Measurements from ENCODE around the gene AP5M1. TPM values are rescaled to one million over a fixed set of nuclear protein-coding genes. Genes with fewer than 3 reads are reported as not detected.

Gene AP5M1
- total RNA-seq, 1 donor from 2014 or later = 36.9 TPM

DNA sequence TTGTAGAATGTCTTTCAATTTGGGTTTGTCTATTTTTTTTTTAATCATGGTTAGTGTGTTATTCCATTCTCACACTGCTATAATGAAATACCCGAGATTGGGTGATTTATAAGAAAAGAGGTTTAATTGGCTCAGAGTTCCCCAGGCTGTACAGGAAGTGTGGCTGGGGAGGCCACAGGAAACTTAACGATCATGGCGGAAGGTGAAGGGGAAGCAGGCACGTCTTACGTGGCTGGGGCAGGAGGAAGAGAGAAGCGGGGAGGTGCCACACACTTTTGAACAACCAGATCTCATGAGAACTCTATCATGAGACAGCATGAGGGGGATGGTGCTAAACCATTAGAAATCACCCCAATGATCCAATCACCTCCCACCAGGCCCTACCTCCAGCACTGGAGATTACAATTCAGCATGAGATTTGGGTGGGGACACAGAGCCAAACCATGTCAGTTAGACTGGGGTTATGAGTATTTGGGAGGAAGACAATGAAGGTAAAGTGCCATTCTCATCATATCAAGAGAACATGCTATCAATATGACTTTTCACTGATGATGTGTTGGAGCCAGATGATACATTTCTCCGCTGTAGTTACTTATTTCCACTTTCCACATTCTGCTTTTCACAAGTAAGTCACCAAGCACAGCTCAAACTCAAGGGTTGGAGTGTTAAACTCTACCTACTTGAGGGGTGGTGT, 45.8 kb downstream of the AP5M1 start:
- no peaks in the 10 kb centered on the region for H3K27me3 ChIP-seq (ENCODE audit: low read depth)
- no peaks in the 10 kb centered on the region for H3K4me1 ChIP-seq
- ATAC-seq (no peak), DNase-seq (no peak)
- H3K36me3 ChIP-seq = no peaks in the 10 kb centered on the region
- no peak overlapping the region for H3K27ac ChIP-seq
- intact Hi-C loops (cut with DNase I) = no loop called here
- H3K4me3 ChIP-seq = no peak overlapping the region
- TF ChIP-seq, protein P1, sequence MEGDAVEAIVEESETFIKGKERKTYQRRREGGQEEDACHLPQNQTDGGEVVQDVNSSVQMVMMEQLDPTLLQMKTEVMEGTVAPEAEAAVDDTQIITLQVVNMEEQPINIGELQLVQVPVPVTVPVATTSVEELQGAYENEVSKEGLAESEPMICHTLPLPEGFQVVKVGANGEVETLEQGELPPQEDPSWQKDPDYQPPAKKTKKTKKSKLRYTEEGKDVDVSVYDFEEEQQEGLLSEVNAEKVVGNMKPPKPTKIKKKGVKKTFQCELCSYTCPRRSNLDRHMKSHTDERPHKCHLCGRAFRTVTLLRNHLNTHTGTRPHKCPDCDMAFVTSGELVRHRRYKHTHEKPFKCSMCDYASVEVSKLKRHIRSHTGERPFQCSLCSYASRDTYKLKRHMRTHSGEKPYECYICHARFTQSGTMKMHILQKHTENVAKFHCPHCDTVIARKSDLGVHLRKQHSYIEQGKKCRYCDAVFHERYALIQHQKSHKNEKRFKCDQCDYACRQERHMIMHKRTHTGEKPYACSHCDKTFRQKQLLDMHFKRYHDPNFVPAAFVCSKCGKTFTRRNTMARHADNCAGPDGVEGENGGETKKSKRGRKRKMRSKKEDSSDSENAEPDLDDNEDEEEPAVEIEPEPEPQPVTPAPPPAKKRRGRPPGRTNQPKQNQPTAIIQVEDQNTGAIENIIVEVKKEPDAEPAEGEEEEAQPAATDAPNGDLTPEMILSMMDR (IDR thresholded peaks at IDR 0.05) = no peak
- H3K9me3 ChIP-seq = no peaks in the 10 kb centered on the region

DNA sequence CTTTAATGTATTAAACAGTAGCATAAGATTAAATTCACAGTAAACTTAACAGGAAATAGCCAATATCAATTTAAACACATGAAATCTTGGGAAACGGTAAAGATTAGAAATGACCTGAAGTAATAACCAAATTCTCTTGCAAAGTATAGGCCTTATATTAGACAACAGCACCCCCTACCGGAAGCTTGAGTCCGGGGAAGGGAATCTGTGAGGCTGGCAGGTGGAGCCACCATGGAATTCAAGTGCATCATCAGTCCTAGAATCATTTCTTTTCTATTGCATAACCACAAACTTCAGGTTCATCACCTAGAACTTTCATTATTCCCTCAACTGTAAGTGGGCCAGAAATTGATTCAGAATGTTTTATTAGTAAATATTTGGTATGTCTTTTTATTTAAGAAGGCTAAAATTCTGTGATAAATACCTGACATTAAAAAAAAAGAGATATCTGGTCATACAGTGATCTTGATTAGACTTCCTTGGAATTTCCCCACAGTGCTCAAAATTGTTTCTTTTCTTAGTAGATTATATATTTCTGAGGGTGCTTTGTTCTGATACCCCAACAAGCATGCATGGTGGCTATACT, 48.6 kb downstream of the AP5M1 start:
- intact Hi-C loops (cut with DNase I) = no loop called here
- TF ChIP-seq, protein P1 (IDR thresholded peaks at IDR 0.05) = peak; percentile 90
- Histone ChIP-seq H3K9me3 (no peaks in the 10 kb centered on the region), H3K27ac (no peak overlapping the region), H3K36me3 (no peaks in the 10 kb centered on the region), H3K4me1 (no peaks in the 10 kb centered on the region), H3K27me3 (ENCODE audit: low read depth) (no peaks in the 10 kb centered on the region), H3K4me3 (no peak overlapping the region)
- ATAC-seq = peak; percentile 74 to 83
- peak; percentile 61 for DNase-seq

DNA sequence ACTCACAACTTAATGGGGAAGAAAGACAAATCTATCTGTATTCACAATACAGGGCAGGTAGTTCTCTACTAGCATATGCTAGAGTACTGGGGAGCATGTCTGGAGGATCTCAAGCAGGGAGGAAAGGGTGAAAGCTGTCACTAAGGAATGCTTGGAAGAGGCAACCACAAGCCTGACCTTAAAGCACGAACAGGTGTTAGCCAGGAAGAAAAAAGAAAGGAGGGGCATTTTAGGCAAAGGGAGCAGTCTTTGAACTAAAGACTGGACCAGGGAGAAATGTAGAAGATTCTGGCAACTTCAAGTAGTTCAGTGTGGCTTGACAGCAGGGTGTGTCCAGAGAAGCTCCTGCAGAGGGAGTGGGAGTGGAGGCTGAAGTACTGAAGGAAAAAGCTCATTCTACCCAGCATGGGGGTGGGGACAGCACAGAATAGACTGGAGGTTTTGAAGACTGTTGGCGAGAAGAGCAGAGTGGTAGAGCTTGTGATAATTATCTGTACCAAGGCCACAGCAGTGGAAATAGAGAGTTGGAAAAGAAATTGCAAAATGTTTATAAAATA, 50.9 kb downstream of the AP5M1 start:
- Histone ChIP-seq H3K4me1 (no peaks in the 10 kb centered on the region), H3K27ac (no peak overlapping the region), H3K9me3 (no peaks in the 10 kb centered on the region), H3K4me3 (no peak overlapping the region), H3K27me3 (ENCODE audit: low read depth) (no peaks in the 10 kb centered on the region), H3K36me3 (no peaks in the 10 kb centered on the region)
- intact Hi-C loops (cut with DNase I) = no loop called here
- TF ChIP-seq, protein P1 (IDR thresholded peaks at IDR 0.05) = no peak
- DNase-seq (no peak), ATAC-seq (no peak)

DNA sequence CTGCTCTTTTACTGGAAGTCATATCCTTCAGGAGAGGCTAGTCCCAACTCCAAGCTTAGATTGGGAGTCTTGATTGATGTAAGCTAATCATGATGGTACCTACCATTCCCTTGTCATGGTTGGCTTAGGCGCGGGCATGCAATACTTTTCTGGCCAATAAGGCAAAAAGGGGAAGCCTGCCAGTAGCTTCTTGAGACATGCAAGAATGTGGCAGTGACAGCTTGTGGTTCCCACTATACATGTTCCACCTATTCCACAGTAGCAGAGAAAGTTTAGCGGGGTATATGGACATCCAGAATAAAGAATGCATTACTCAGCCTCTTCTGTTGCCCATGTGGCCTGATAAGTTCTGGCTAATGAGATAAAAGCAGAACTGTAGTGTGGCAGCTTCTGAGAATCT, 55.0 kb downstream of the AP5M1 start:
- no peaks in the 10 kb centered on the region for H3K9me3 ChIP-seq
- intact Hi-C loops (cut with DNase I) = no loop called here
- H3K27ac ChIP-seq = no peak overlapping the region
- no peaks in the 10 kb centered on the region for H3K36me3 ChIP-seq
- no peaks in the 10 kb centered on the region for H3K4me1 ChIP-seq
- no peak overlapping the region for H3K4me3 ChIP-seq
- DNase-seq (no peak), ATAC-seq (no peak)
- H3K27me3 ChIP-seq (ENCODE audit: low read depth) = no peaks in the 10 kb centered on the region
- TF ChIP-seq, protein P1 (IDR thresholded peaks at IDR 0.05) = no peak

DNA sequence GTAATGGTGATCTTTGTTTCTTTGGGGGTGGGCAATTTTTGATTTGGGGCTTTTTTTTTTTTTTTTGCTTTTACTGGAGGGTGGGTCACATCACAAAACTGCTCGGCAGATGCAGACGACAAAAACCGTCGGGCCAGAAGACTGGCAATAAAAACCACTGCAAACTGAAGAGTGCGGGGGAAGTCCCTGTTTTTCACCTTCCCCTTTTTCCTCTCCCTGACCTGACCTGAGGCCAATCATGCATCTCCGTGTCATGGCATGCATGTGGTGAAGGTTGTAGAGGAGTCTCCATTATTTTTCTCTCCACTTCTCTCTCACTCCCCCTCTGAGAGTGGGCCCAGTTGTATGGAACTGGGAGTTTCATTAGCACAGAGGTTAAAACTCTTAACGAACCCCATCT, 57.5 kb downstream of the AP5M1 start:
- H3K4me3 ChIP-seq = no peak overlapping the region
- H3K4me1 ChIP-seq = no peaks in the 10 kb centered on the region
- H3K36me3 ChIP-seq = no peaks in the 10 kb centered on the region
- TF ChIP-seq, protein P1 (IDR thresholded peaks at IDR 0.05) = no peak
- H3K27ac ChIP-seq = no peak overlapping the region
- H3K9me3 ChIP-seq = no peaks in the 10 kb centered on the region
- intact Hi-C loops (cut with DNase I) = no loop called here
- no peak for ATAC-seq
- DNase-seq = no peak
- H3K27me3 ChIP-seq (ENCODE audit: low read depth) = no peaks in the 10 kb centered on the region
